Lower leg skin (tissue), 3 donors: ENCODE data around the gene SLC6A17.

ENCODE experiments used
- POLR2A ChIP-seq, 2 donors: fragments of 450-650 bp; IDR thresholded peaks; one replicate each; pipeline ENCODE4 v1.6.1; 2016 to 2017; ENCODE audit warnings: antibody characterized with exemption in 2 of 2, mild to moderate bottlenecking in 1 of 2, moderate library complexity in 1 of 2
- TF ChIP-seq, protein P1 (sequence below), 3 donors: fragments of 450-650 bp; IDR thresholded peaks; one replicate each; pipeline ENCODE4 v1.5.1; 2016; ENCODE audit warnings: antibody characterized with exemption in 3 of 3, mild to moderate bottlenecking in 3 of 3, moderate library complexity in 2 of 3

DNA sequence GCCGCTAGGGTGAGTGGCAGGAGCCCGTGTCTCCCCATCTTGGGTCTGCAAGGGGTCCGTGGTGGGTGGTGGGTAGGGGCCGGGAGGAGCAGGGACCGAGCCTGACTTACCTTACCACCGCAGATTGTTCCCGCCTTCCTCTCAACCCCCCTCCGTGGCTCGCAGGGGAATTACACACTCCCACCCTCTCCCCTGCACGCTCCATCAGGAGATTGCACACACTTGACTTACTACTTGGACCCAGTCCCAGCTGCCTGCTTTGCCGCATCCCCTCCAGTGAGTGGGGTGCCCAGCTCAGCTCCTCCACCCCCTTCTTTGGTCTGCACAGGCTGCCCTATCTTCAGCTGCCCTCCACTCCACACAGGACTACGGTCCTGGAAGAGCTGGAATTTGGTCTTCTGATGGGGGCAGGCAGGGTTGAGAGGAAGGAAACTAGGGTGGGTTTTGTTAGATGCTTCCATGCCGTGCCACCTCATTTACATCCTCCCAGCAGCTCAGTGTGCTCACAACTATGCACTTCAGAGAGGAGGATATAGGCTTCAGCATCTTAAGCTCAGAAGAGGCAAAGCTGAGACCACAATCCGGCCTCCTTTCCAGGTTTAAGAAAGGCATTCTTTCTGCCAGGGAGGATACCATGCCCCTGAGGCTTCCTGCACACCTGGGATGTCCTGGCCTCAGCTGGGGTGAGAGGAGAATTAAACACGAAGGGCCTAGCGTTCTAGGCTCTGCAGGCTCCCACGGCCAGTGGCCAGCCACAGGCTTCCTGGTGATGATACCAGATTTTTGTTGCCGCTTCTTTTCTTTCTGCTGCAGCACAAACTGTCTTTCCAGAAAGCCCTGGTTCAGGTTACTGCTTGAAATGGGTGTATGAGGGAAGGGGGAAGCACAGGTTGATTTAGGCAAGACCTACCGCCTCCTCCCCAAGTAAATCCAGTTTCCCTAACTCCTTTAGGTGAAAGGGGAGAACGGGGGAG lies 62.2 kb downstream of the SLC6A17 start:
- TF ChIP-seq, protein P1, sequence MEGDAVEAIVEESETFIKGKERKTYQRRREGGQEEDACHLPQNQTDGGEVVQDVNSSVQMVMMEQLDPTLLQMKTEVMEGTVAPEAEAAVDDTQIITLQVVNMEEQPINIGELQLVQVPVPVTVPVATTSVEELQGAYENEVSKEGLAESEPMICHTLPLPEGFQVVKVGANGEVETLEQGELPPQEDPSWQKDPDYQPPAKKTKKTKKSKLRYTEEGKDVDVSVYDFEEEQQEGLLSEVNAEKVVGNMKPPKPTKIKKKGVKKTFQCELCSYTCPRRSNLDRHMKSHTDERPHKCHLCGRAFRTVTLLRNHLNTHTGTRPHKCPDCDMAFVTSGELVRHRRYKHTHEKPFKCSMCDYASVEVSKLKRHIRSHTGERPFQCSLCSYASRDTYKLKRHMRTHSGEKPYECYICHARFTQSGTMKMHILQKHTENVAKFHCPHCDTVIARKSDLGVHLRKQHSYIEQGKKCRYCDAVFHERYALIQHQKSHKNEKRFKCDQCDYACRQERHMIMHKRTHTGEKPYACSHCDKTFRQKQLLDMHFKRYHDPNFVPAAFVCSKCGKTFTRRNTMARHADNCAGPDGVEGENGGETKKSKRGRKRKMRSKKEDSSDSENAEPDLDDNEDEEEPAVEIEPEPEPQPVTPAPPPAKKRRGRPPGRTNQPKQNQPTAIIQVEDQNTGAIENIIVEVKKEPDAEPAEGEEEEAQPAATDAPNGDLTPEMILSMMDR (IDR thresholded peaks at IDR 0.05) = no peak
- no peak for TF ChIP-seq POLR2A (IDR thresholded peaks at IDR 0.05)
